ENCODE results near the gene RND1. TPM values are rescaled to one million over a fixed set of nuclear protein-coding genes. Genes with fewer than 3 reads are reported as not detected.

RND1 gene
- total and polyA plus RNA-seq, 2 of the 13 experiments (the other 11 are each of a cell fraction or from before 2014, with no cell fraction given): 1.8 to 1.9 TPM

DNA sequence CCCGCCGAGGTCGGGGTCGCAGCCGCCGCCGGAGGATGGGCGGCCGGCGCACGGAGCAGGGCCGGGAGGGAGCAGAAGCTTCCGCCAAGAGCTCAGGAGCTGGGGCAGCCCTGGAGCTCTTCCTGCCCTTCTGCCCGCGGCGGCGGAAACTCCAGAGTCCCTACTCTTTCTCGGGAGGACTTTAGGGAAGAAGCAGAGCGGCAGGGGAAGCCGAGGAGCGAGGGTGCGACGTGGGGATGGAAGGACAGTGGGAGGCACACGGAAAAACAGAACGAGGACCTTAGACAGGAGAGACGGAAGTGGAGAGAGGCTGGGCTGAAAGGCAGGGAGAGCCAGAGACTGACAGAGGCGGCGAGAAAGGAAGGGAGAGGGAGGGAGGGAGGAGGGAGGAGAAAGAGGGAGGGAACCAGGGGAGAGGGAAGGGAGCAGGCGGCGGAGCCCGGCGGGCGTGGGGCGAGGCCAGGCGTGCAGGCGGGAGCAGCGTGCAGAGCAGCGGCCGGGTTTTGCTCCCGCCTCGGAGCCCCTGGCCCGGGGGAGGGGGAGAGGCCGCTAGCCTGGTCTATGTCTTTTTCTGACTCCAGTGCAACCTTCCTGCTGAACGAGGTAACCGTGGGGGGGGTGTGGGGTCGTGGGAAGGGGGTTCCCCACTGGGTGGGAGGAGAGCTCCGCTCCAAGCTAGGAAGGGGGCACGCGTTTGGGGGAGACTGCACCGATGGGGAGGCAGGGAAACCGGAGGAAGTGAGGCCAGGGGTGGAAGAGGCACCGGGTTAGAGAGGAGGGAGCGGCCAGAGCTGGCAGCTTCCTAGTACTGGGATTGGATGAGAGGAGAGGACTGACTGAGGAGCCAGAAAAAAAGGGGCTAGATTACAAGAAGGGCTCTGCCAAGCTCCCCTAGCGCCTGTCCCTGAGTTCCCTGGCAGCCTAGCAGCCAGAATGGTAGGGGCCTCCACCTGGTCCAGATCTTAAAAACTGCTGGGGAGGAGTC is 50.3 kb downstream of the RND1 start (continued):
- TF ChIP-seq, protein P1, sequence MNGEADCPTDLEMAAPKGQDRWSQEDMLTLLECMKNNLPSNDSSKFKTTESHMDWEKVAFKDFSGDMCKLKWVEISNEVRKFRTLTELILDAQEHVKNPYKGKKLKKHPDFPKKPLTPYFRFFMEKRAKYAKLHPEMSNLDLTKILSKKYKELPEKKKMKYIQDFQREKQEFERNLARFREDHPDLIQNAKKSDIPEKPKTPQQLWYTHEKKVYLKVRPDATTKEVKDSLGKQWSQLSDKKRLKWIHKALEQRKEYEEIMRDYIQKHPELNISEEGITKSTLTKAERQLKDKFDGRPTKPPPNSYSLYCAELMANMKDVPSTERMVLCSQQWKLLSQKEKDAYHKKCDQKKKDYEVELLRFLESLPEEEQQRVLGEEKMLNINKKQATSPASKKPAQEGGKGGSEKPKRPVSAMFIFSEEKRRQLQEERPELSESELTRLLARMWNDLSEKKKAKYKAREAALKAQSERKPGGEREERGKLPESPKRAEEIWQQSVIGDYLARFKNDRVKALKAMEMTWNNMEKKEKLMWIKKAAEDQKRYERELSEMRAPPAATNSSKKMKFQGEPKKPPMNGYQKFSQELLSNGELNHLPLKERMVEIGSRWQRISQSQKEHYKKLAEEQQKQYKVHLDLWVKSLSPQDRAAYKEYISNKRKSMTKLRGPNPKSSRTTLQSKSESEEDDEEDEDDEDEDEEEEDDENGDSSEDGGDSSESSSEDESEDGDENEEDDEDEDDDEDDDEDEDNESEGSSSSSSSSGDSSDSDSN (CRISPR knock-in tag; IDR thresholded peaks at IDR 0.05): peak; percentile 29; the same call in 1 of the 2 replicates
- no peak for TF ChIP-seq ZNF335 (CRISPR knock-in tag; IDR thresholded peaks at IDR 0.05)
- TF ChIP-seq, protein P2, sequence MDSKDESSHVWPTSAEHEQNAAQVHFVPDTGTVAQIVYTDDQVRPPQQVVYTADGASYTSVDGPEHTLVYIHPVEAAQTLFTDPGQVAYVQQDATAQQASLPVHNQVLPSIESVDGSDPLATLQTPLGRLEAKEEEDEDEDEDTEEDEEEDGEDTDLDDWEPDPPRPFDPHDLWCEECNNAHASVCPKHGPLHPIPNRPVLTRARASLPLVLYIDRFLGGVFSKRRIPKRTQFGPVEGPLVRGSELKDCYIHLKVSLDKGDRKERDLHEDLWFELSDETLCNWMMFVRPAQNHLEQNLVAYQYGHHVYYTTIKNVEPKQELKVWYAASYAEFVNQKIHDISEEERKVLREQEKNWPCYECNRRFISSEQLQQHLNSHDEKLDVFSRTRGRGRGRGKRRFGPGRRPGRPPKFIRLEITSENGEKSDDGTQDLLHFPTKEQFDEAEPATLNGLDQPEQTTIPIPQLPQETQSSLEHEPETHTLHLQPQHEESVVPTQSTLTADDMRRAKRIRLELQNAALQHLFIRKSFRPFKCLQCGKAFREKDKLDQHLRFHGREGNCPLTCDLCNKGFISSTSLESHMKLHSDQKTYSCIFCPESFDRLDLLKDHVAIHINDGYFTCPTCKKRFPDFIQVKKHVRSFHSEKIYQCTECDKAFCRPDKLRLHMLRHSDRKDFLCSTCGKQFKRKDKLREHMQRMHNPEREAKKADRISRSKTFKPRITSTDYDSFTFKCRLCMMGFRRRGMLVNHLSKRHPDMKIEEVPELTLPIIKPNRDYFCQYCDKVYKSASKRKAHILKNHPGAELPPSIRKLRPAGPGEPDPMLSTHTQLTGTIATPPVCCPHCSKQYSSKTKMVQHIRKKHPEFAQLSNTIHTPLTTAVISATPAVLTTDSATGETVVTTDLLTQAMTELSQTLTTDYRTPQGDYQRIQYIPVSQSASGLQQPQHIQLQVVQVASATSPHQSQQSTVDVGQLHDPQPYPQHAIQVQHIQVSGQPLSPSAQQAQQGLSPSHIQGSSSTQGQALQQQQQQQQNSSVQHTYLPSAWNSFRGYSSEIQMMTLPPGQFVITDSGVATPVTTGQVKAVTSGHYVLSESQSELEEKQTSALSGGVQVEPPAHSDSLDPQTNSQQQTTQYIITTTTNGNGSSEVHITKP (CRISPR knock-in tag; IDR thresholded peaks at IDR 0.05; ENCODE audit: low read depth): no peak
- TF ChIP-seq NFYC (CRISPR knock-in tag; IDR thresholded peaks at IDR 0.05): no peak
- TF ChIP-seq SRSF4 (IDR thresholded peaks at IDR 0.05; ENCODE audit: low read depth, low read length, poor library complexity, severe bottlenecking): no peak
- TF ChIP-seq RXRA (CRISPR knock-in tag; IDR thresholded peaks at IDR 0.05): no peak
- no peak for TF ChIP-seq ZNF879 (CRISPR knock-in tag; IDR thresholded peaks at IDR 0.05)
- TF ChIP-seq, protein P3, sequence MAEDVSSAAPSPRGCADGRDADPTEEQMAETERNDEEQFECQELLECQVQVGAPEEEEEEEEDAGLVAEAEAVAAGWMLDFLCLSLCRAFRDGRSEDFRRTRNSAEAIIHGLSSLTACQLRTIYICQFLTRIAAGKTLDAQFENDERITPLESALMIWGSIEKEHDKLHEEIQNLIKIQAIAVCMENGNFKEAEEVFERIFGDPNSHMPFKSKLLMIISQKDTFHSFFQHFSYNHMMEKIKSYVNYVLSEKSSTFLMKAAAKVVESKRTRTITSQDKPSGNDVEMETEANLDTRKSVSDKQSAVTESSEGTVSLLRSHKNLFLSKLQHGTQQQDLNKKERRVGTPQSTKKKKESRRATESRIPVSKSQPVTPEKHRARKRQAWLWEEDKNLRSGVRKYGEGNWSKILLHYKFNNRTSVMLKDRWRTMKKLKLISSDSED (CRISPR knock-in tag; IDR thresholded peaks at IDR 0.05): no peak
- TF ChIP-seq NFKBIZ (CRISPR knock-in tag; IDR thresholded peaks at IDR 0.05): no peak
- TF ChIP-seq ATF7 (IDR thresholded peaks at IDR 0.05): no peak
- no peak for TF ChIP-seq ATF7 (CRISPR knock-in tag; IDR thresholded peaks at IDR 0.05)
- TF ChIP-seq ZNF607 (CRISPR knock-in tag; IDR thresholded peaks at IDR 0.05; ENCODE audit: borderline replicate concordance): no peak
- no peak for TF ChIP-seq RARA (CRISPR knock-in tag; IDR thresholded peaks at IDR 0.05)
- no peak for TF ChIP-seq ZNF274 (CRISPR knock-in tag; IDR thresholded peaks at IDR 0.05)
- no peak for TF ChIP-seq ZNF790 (CRISPR knock-in tag; IDR thresholded peaks at IDR 0.05; ENCODE audit: borderline replicate concordance)
- TF ChIP-seq ZNF777 (CRISPR knock-in tag; IDR thresholded peaks at IDR 0.05): no peak
- TF ChIP-seq ZNF136 (CRISPR knock-in tag; IDR thresholded peaks at IDR 0.05; ENCODE audit: low read depth): no peak
- TF ChIP-seq TOPORS (CRISPR knock-in tag; IDR thresholded peaks at IDR 0.05): no peak
- no peak for TF ChIP-seq ZNF7 (CRISPR knock-in tag; IDR thresholded peaks at IDR 0.05)
- TF ChIP-seq, protein P4, sequence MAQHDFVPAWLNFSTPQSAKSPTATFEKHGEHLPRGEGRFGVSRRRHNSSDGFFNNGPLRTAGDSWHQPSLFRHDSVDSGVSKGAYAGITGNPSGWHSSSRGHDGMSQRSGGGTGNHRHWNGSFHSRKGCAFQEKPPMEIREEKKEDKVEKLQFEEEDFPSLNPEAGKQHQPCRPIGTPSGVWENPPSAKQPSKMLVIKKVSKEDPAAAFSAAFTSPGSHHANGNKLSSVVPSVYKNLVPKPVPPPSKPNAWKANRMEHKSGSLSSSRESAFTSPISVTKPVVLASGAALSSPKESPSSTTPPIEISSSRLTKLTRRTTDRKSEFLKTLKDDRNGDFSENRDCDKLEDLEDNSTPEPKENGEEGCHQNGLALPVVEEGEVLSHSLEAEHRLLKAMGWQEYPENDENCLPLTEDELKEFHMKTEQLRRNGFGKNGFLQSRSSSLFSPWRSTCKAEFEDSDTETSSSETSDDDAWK (CRISPR knock-in tag; IDR thresholded peaks at IDR 0.05): no peak
- no peak for TF ChIP-seq NAIF1 (CRISPR knock-in tag; IDR thresholded peaks at IDR 0.05; ENCODE audit: borderline replicate concordance)
- TF ChIP-seq EED (CRISPR knock-in tag; IDR thresholded peaks at IDR 0.05): no peak

Measured in HepG2 (cell line).